HG02884 (cell line): ENCODE measurements around the gene KIAA1549.
"Not testable (repeated sequence)": the region's sequence is repeated elsewhere in the genome, so short reads cannot be mapped to it uniquely, and the experiment has no call there.

Experiments
- ATAC-seq: cut with Tn5 transposase; IDR thresholded peaks from one replicate; pipeline ENCODE4 v1.9.1; 2021; ENCODE audit warnings: mild to moderate bottlenecking, moderate library complexity; ENCODE audit not compliant: unreplicated experiment

KIAA1549 gene

DNA sequence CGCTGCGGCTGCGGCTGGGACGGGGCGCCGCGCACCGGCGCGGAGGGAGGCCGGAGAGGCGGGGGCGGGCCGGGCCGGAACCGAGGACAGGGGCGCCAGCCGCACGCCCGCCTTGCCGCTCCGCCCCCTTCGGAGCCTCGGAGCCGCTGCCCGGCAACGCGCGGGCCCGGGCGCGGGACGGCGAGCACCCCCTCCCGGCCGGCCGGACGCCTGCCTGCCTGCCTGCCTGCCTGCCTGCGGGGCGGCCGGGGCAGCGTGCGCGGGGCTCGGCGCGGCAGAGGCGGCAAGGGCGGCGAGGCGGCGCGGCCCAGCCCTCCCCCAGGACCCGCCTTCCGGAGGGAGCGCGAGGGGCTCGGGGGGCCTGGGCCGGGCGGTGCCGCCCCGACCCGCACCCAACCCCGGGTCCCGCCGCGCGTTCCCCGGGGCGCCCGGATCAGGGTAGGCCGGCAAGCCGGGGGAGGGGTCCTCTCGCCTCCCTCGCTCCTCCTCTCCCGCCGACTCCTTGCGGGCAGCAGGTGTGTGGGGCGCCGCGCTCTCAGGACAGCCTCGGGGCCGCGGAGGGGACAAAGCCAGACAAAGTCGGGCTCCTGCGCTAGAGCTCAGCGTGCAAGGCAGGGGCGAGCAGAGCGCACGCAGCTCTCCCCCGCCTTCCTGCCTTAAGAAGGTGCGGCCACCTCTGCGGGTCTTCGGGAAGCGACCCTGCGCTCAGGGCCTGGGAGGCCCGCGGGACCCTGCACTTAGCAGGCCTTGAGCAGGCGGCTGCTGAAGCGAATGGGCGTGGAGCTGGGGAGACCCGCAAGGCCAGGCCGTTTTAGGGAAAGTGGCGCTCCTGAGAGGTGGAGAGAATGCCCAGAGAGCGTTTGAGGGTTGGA lies at the start of gene KIAA1549:
KIAA1549 (minus strand) TSS at position 58 of the 872 bp plus-strand sequence. CDS start 120 bp downstream, outside the sequence.
- peak; percentile 77 for ATAC-seq

DNA sequence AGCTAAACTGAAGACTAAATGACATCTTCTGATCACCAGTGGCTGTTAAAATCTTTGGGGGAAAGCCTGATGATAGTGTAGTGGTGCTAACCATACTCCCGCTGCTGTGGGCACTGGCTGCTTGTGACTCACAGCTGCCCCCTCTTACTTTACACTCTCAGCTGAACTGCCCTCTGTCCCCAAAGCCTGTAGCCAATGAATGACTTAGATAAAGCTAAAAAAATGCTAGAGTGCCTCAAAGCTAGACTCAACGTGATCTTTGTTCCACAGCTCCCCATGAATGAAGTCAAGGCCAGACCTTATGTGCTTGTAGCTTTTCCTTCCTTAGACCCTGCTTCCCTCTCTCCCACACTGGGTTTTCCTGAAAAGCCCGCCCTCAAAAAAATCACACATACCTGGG lies 48.2 kb upstream of the KIAA1549 start:
- ATAC-seq = no peak

DNA sequence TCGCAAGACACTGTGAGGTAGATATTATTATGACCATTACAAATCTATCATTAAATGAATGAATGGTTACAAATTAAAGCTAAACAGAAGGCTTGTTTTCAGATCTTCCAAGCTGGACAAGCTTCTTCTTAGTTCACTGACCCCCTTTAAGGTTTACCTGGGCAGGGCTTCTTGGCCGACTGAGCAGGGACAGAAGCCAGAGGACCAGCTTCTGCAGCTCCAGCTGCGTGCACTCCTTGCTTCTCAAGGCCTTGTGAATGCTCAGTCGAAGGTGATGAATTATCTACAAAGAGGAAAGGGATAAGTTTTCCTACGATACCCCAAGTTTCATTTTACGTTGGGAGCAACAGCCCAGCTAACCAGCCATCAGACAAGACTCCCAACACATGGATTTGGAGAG lies 45.4 kb upstream of the KIAA1549 start:
- no peak for ATAC-seq

DNA sequence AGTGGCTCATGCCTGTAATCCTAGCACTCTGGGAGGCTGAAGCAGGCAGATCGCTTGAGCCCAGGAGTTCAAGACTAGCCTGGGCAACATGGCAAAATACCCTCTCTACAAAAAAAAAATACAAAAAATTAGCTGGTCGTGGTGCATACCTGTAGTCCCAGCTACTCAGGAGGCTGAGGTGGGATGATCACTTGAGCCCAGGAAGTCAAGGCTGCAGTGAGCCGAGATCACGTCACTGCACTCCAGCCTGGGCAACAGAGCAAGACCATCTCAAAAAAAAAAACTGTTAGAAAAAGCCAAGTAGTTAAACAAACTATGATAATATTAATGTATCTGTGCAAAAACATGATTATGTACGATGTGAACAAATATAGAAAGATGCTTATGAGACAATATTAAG lies 44.7 kb upstream of the KIAA1549 start:
- not testable (repeated sequence) for ATAC-seq

DNA sequence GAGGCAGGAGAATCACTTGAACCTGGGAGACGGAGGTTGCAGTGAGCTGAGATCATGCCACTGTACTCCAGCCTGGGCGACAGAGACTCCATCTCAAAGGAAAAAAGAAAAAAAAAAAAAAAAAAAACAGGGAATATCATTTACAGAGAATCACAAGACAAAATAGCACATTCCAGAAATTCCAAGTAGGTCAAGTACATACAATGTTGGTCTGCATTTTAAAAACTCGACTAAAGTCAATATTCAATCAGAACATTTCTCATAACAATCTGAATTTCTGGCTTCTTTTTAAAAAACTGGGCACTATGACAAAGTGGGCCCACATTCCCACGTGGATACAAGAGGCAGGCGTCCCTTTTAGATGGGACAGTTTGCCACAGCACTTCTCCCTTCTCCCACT lies 41.9 kb upstream of the KIAA1549 start:
- no peak for ATAC-seq

DNA sequence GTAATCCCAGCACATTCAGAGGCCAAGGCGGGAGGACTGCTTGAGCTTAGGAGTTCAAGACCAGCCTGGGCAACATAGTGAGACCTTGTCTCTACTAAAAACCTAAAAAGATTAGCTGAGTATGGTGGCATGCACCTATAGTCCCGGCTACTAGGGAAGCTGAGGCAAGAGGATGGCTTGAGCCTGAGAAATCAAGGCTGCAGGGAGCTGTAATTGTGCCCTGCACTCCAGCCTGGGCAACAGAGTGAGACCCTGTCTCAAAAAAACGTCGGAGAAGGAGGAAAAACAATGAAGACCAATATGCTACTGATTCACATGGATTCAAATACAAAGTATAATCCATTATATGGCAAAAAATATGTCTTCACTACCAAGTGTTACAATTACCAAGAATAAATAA lies 41.1 kb upstream of the KIAA1549 start:
- no peak for ATAC-seq

DNA sequence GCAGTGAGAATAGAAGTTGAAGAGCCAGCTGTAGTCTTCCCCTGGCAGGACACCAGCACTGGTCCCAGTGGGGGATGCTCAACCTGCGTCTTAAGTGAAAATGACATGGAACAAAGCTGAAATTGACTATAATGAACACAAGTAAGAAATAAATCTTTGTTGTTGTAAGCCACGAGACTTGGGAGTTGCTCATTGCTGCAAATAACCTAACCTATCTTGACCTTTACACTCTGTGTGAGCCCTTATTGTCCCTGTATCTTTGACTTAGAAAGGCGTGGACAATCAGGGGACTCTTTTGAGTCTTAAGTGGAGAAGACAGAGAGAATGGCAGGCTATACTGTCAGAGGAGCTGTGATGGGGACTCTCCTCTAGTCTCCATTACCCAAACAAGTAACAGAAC lies 37.7 kb upstream of the KIAA1549 start:
- no peak for ATAC-seq

DNA sequence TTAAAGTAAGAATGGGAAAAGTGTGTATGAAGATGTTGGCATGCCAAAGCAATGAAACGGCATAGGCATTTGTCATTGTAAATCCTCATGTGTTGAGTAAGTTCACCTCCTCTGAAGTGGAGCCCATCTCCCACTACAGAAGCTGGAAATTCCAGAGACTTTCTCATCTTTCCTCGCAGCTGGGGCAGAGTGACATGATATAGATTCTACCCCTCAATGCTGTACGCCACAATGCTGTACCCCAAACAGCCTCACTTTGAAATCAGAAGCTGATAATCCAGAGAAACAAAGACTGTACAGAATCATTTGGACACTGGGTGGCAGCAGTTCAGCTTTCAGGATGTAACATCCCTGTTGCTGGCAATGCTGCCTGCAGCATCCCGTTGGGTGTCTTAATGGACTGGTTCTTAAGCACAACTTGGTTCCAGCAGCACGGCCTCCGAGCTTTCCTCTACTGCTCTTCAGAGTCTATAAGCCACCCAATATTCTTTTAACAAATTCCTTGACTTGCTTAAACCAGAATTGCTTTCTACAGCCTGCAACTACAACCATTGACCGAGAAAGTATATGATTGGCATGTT lies 35.8 kb upstream of the KIAA1549 start:
- peak; percentile 86 for ATAC-seq

DNA sequence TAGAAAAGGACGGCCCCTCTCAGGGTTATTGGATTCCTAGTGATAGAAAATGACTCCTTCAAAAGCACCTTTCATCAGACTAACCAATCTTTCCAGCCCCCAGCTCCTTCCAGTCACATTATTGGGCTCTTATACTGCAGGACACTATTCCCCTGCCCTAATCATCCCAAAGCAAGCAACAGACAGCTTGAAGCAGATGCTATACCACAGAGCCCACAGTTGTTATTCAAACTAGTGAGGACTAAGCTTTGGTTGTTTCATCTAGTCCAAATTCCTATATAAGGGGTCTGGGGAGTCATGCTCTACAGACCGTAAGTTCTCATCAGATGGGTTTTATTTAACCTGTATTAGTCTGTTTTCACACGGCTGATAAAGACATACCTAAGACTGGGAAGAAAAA lies 30.2 kb upstream of the KIAA1549 start:
- no peak for ATAC-seq

DNA sequence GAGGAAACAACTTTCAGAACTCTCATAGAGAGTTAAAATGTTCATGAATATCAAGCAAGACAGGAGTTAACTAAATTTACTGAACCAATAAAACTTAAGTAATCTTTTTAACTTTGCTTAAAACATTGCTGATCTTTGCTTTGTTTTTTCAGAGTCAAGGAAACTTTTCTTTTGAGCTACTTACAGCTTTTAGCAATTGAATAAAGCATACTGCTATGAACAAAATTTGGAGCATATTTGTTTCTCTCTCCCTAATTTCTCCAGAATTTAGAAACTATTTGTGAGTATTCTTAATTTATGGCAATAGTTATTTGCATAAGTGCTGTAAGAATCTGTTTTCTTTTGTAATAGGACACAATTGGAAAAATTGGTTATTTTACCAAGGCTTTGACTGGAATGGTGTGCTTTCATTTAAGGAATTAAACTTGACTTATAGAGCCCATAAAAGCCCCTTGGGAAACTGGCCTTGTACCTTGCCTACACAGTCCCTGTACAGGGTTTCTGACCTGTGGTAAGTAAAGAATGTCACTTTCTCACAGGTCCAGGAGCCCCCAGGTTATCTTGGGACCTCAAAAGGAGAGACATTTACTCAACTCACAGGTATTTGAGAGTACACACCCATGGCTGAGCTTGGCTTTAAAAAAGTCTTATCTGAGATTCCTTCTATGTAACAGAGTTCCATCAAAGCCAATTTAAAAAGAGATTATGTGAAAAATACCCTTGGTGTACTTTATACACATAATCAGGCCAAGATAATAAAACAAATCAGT lies 23.3 kb upstream of the KIAA1549 start:
- ATAC-seq = no peak

DNA sequence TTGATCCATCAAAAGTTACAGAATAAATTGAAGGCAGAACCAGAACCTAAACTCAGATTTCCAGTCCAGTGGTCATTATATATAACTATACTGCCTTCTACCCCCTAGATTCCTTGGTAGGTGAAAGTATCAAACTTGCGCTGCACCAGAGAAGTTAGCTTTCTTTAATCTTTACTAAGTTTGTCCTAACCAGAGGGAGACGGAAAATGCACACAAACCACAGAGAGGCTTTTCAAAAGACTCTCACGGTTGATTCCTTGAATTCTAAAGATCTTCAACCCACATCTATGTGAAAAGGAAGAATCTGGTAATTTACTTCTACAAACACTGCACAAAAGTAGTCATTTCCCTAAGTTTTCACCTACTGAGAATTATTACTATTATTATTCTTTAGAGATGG lies 18.2 kb upstream of the KIAA1549 start:
- no peak for ATAC-seq

DNA sequence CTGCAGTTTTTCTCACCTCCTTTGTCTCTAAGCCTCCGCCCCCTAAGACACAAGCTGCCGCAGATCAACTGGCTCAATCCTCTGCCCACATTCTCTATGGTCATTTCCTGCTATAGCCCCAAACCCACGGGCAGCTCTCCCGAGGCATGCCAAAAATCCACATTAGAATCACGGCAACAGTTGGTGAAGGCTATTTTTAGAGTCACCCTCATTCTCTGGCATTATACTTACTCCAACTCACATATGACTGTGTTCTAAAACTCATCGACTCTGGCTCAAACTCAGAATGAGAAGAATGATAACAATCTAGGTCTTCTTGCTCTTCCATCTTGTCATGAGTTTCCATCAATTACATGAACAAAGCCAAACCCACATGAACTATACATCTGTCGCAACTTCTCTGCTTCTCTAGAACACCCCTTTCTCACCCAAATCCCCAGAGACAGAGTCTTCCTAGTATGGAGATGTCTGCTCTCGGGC lies 10.9 kb upstream of the KIAA1549 start:
- ATAC-seq = no peak

DNA sequence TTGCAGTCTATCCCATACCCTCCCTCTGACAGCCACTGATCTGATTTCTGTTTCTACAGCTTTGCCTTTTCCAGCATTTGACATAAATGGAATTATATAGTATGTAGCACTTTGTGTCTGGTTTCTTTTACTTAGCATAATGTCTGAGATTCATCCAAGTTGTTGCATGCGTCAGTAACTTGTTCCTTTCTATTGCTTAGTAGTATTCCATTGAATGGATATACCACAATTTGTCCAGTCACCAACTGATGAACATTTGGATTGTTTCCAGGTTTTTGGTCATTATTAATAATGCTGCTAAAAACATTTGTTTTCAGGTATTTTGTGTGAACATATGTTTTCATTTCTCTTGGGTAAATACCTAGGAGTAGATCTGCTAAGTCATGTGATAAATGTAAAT lies 6.5 kb upstream of the KIAA1549 start:
- ATAC-seq = no peak

DNA sequence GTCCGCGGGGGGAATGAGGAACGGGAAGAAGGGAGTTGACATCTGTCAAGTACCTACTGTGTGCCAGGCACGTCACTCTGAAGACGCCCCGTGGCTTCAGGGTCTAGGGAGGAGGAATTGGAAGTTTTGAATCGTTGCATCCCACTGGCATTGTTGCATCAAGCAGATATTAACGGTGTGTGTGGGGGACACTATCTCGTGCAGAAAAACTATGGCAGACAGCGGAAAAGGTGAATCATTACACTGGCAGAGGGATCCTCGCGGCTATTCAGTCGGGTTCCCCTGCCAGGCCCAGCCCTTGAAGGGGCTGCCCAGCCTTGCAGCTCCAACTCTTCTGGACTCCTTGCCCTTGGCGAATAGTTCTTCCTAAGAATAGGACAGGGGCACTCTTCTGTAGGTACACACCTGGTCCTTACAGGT lies 1.0 kb upstream of the KIAA1549 start:
- ATAC-seq = no peak

DNA sequence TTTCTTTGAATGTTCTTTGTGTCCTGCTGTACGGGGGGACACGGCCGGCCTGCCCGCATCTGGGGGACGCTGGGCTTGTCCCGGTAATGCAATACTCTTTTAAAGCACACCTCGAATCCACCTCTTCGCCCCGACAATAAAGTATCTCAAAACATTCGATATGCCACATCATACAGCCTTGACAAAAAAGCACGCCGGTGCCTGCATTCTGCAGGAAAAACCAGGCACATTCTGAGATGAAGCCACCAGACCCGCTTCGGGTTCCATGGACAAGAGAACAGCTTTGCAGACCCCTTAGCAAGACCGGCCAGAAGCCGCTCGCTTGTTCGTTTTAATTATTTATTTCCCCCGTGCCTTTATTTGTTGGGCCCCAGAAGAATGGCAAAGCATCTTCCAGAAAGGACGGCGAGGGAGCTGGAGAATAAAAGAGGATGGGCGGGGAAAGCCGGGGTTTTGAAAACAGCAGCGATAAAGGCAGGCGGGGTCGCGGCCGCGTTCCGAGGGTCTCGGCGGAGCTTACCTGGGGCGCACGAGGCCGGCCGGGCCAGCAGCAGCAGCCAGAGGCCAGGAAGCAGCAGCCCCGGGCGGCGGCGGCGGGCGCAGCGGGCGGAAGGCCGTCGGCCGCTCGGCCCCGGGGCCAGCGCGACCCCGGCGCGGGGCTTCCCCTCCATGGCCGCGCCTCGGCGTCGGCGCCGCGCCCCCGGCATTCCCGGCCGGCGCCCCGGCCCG lies 462 bp downstream of the KIAA1549 start:
- ATAC-seq = no peak

DNA sequence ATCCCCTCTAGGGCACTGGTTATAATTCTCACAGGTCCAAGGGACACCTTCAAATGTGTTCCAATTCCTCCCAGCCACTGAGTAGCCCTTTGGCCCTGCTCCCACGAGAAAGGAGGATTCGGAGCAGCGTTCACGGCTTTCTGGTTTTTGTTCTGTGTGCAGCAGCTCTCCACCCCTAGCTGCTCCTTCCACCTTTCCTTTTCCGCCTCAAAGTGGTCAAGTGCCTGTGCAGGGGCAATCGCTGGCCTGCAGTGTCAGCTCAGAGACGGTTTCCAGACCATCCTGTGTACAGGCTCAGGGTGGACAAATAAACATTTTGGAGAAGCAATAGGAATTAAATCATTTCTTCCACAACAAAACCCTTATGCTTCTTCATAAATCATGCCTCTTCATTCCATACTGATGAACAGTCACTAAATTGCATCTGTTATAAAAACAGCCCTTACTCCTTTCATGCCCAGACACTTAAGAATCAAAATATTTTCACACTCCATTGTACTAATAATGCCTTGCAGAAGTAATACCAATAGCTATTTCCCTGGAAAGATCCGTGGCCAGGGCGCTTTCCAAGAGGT lies 1.1 kb downstream of the KIAA1549 start:
- no peak for ATAC-seq

DNA sequence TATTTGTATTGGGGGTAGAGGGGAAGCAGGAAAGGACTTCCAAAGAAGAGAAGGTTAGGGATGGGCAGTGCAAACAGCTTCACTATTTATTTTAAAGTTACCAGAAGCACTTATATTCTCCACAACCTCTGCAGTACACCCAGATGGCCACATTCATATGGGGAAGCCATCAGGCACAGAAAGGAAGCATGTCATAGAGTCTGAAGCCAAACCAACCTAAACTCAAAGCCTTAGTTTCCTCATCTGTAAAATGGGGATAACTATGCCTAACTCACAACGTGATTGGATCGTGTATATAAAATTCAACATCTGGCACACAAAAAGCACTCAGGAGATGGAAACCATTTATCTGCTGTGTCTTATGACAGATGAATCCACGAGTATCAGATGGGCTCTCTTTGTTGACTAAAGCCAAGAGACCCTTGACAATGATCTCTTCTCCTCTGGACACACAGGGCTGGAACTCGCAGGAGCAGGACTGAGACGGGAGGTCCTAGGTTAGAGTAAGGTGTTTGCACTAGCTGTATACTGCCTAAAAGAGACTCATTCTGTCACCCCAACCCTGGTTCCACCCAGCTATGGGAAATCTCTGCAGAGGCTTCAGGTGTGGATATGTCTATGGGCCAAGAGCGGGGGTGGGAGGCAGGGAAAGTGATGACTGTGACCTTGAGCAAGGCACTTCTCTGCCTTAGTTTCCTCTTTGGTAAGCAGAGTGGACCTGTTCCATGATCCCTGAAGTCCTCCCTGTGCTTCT lies 1.8 kb downstream of the KIAA1549 start:
- no peak for ATAC-seq

DNA sequence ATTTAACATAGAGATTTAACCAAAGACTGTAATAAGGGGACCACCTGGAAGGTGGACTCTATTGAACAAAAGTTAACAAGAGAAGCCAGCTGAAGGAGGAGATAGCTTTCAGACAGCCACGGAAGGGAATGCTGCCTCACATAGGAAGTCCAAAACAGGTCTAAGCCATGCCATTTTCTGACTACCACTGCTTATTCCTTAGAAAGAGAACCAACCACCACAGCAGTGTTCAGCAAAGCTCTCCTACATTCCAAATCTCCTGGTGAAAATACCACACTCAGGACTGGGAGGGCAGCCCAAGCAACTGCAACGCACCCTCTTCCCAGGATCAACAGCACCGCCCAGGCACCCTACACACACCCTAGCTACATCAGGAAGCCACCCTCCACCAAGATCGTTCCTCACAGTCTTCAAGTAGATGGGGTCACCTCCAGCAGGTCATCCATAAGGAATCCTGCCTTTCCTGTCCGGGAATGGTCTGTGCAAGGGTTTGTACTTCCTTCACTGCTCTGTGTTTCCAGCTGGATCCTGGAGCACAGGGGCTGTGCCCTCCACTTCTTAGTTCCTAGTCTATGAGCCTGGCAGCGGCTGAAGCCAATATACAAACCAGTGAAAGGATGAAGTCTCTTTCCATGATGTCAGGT lies 2.5 kb downstream of the KIAA1549 start:
- no peak for ATAC-seq

DNA sequence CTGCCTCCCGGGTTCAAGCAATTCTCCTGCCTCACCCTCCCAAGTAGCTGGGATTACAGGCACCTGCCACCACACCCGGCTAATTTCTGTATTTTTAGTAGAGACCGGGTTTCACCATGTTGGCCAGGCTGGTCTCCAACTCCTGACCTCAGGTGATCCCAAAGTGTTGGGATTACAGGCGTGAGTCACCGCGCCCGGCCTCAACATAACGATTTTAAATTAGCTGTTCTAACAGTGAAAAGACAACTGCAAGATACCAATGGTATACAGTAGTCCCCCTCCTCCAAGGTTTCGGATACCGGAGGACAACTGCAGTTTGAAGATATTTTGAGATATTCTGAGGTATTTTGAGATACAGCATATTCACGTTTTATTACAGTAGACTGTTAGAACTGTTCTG lies 5.0 kb downstream of the KIAA1549 start:
- not testable (repeated sequence) for ATAC-seq
